Stimulated activated CD8-positive, alpha-beta memory T cell treated with anti-CD3 and anti-CD28 coated beads, Interleukin-12 subunit alpha, Interleukin-12 subunit beta, amount 100 ng/mL, for 1 hour (primary cell): ENCODE measurements around the gene PAEP.
A peak's percentile ranks its signal among the peaks of the same experiment; 100 is the strongest.

Experiments used
- DNase-seq: peaks from one replicate; pipeline ENCODE4 v3.0.0-alpha.2; 2020; ENCODE audit warnings: low read depth

The PAEP gene

GRCh38 chr9:135601988-135602387, 40.4 kb downstream of the PAEP start:
- no peak for DNase-seq

GRCh38 chr9:135602789-135603481, 41.4 kb downstream of the PAEP start:
- peak; percentile 25 for DNase-seq

GRCh38 chr9:135604437-135605237, 43.1 kb downstream of the PAEP start:
- no peak for DNase-seq

GRCh38 chr9:135605238-135605781, 43.8 kb downstream of the PAEP start:
- DNase-seq: no peak

GRCh38 chr9:135606885-135607259, 45.3 kb downstream of the PAEP start:
- no peak for DNase-seq

- no peak for DNase-seq
Measured at GRCh38 chr9:135607401-135608293, 46.1 kb downstream of the PAEP start.

GRCh38 chr9:135608294-135608998, 46.9 kb downstream of the PAEP start:
- no peak for DNase-seq

GRCh38 chr9:135608999-135609317, 47.4 kb downstream of the PAEP start:
- no peak for DNase-seq

GRCh38 chr9:135609366-135609955, 47.9 kb downstream of the PAEP start:
- no peak for DNase-seq

- no peak for DNase-seq
Measured at GRCh38 chr9:135610290-135611141, 49.0 kb downstream of the PAEP start.

- no peak for DNase-seq
Measured at GRCh38 chr9:135611142-135611874, 49.8 kb downstream of the PAEP start.

- DNase-seq: no peak
Measured at GRCh38 chr9:135611875-135612209, 50.3 kb downstream of the PAEP start.

- no peak for DNase-seq
Measured at GRCh38 chr9:135612437-135612836, 50.9 kb downstream of the PAEP start.

GRCh38 chr9:135612981-135613910, 51.7 kb downstream of the PAEP start:
- DNase-seq: no peak

GRCh38 chr9:135613946-135614805, 52.6 kb downstream of the PAEP start:
- no peak for DNase-seq

- no peak for DNase-seq
Measured at GRCh38 chr9:135614821-135615665, 53.5 kb downstream of the PAEP start.
